IMR-90 (cell line): ENCODE measurements around the gene NKX2-3. TPM values are rescaled to one million over a fixed set of nuclear protein-coding genes. Genes with fewer than 3 reads are reported as not detected.

Source experiments
- ATAC-seq: fragments of 200-7000 bp; cut with Tn5 transposase; 2 replicates; pipeline ENCODE4 v1.9.1; 2020; ENCODE audit warnings: low read depth, mild to moderate bottlenecking, moderate library complexity
- BruUV-seq: library from RNA; stranded (reverse); fragments of 400-500 nt; replicated peaks from 2 replicates; lab custom pipeline; 2021; lab: Mats Ljungman, UMichigan
- CTCF ChIA-PET: fragments of 300-600 bp; formaldehyde crosslinking; extraction: SDS; loops from one replicate; lab custom pipeline; 2021; ENCODE audit warnings: antibody characterized with exemption; lab: Yijun Ruan, JAX
- POLR2A ChIA-PET: fragments of 300-600 bp; sonication (Branson Sonifier 250); formaldehyde crosslinking; loops from one replicate; lab custom pipeline; 2022; ENCODE audit warnings: antibody characterized with exemption; ENCODE audit not compliant: unreplicated experiment; lab: Charles Lee
- DNase-seq: peaks from one replicate; pipeline ENCODE4 v3.0.0; 2013
- H2AFZ ChIP-seq: replicated peaks from 2 replicates; pipeline ENCODE3; 2013; ENCODE audit warnings: low read length, mild to moderate bottlenecking; ENCODE audit not compliant: poor library complexity
- H2AK5ac ChIP-seq: 2 replicates; pipeline ENCODE4 v1.6.1; 2013; ENCODE audit warnings: low read depth, low read length, inconsistent platforms
- H2AK9ac ChIP-seq: replicated peaks from 2 replicates; pipeline ENCODE3; 2013; ENCODE audit warnings: mild to moderate bottlenecking, low read depth, low read length, moderate library complexity; ENCODE audit not compliant: poor library complexity
- H2BK120ac ChIP-seq: 2 replicates; pipeline ENCODE4 v1.6.1; 2013; ENCODE audit warnings: low read depth, low read length, inconsistent platforms
- H2BK15ac ChIP-seq: 3 replicates; pipeline ENCODE4 v1.6.1; 2013; ENCODE audit warnings: low read depth, low read length, inconsistent platforms
- H2BK20ac ChIP-seq: 2 replicates; pipeline ENCODE4 v1.6.1; 2013; ENCODE audit warnings: low read depth, mild to moderate bottlenecking, inconsistent platforms, low read length, moderate library complexity
- H2BK5ac ChIP-seq: 2 replicates; pipeline ENCODE4 v1.6.1; 2013; ENCODE audit warnings: mild to moderate bottlenecking, low read depth, low read length, inconsistent platforms; ENCODE audit not compliant: poor library complexity, severe bottlenecking
- H3K14ac ChIP-seq: replicated peaks from 2 replicates; pipeline ENCODE4 v1.6.1; 2013; ENCODE audit warnings: low read depth, low read length, inconsistent platforms
- H3K18ac ChIP-seq: 2 replicates; pipeline ENCODE4 v1.6.1; 2013; ENCODE audit warnings: low read depth, low read length, control low read depth
- H3K23ac ChIP-seq: 2 replicates; pipeline ENCODE4 v1.6.1; 2013; ENCODE audit warnings: low read depth, low read length, inconsistent platforms
- H3K27ac ChIP-seq: 2 replicates; pipeline ENCODE4 v1.5.1; 2013; ENCODE audit warnings: mild to moderate bottlenecking, control low read depth, low read length; ENCODE audit not compliant: insufficient read depth
- H3K27me3 ChIP-seq: 2 replicates; pipeline ENCODE4 v1.6.1; 2013; ENCODE audit warnings: low read length; ENCODE audit not compliant: control insufficient read depth, insufficient read depth
- H3K36me3 ChIP-seq: 2 replicates; pipeline ENCODE4 v1.6.1; 2013; ENCODE audit warnings: low read length, mixed read lengths; ENCODE audit not compliant: control insufficient read depth, insufficient read depth
- H3K4ac ChIP-seq: 2 replicates; pipeline ENCODE4 v1.6.1; 2013; ENCODE audit warnings: low read depth, low read length, inconsistent platforms
- H3K4me1 ChIP-seq: 2 replicates; pipeline ENCODE4 v1.6.1; 2013; ENCODE audit warnings: low read length, mixed read lengths; ENCODE audit not compliant: control insufficient read depth, insufficient read depth
- H3K4me2 ChIP-seq: 2 replicates; pipeline ENCODE4 v1.6.1; 2013; ENCODE audit warnings: low read depth, mild to moderate bottlenecking, control low read depth, low read length, moderate library complexity
- H3K4me3 ChIP-seq: 2 replicates; pipeline ENCODE4 v1.5.1; 2013; ENCODE audit warnings: low read depth, mild to moderate bottlenecking, control low read depth, low read length, moderate library complexity; ENCODE audit not compliant: insufficient read depth
- H3K56ac ChIP-seq: 2 replicates; pipeline ENCODE4 v1.6.1; 2013; ENCODE audit warnings: low read length, inconsistent platforms; ENCODE audit not compliant: insufficient read depth; ENCODE audit errors: extremely low read depth
- H3K79me1 ChIP-seq, 2 experiments: 2 replicates each; pipeline ENCODE4 v1.6.1; 2013; ENCODE audit warnings: low read length in 2 of 2, inconsistent platforms in 1 of 2, low read depth in 1 of 2
- H3K9ac ChIP-seq: 2 replicates; pipeline ENCODE4 v1.6.1; 2013; ENCODE audit warnings: low read depth, low read length, control low read depth
- H3K9me1 ChIP-seq: 2 replicates; pipeline ENCODE4 v1.6.1; 2013; ENCODE audit warnings: low read length, inconsistent platforms; ENCODE audit not compliant: insufficient read depth
- H3K9me3 ChIP-seq: 2 replicates; pipeline ENCODE4 v1.6.1; 2013; ENCODE audit warnings: low read length; ENCODE audit not compliant: control insufficient read depth, insufficient read depth
- H4K20me1 ChIP-seq: 2 replicates; pipeline ENCODE4 v1.6.1; 2013; ENCODE audit warnings: low read length, inconsistent platforms; ENCODE audit not compliant: insufficient read depth
- H4K5ac ChIP-seq: 2 replicates; pipeline ENCODE4 v1.6.1; 2013; ENCODE audit warnings: mild to moderate bottlenecking, low read depth, low read length, control low read depth
- H4K8ac ChIP-seq, 2 experiments: 2 replicates each; pipeline ENCODE4 v1.6.1; 2013; ENCODE audit warnings: low read depth in 2 of 2, low read length in 2 of 2, control low read depth in 1 of 2, inconsistent platforms in 1 of 2
- H4K91ac ChIP-seq: 2 replicates; pipeline ENCODE4 v1.6.1; 2013; ENCODE audit warnings: low read depth, low read length, inconsistent platforms; ENCODE audit not compliant: insufficient read depth
- CEBPB ChIP-seq: IDR thresholded peaks from 2 replicates; pipeline ENCODE4 v1.6.1; 2012; ENCODE audit warnings: low read depth, low read length, improper control_type of control experiment
- FOS ChIP-seq: fragments of 150-350 bp; IDR thresholded peaks from 2 replicates; pipeline ENCODE4 v1.6.1; 2016; ENCODE audit warnings: low read depth, low read length
- NFE2L2 ChIP-seq: fragments of 150-350 bp; IDR thresholded peaks from 2 replicates; pipeline ENCODE4 v1.6.1; 2016; ENCODE audit warnings: low read depth, mild to moderate bottlenecking, low read length
- RAD21 ChIP-seq: IDR thresholded peaks from 2 replicates; pipeline ENCODE4 v1.6.1; 2012; ENCODE audit warnings: low read length, improper control_type of control experiment
- dilution Hi-C: fragments of 300-500 bp; cut with HindIII; formaldehyde crosslinking; loops from one replicate; pipeline ENCODE4 v1.14.3; 2018; ENCODE audit warnings: low sequenced_read_pairs; ENCODE audit not compliant: unreplicated experiment
- in situ Hi-C: fragments of 300-500 bp; cut with MboI; formaldehyde crosslinking; loops from 3 replicates; pipeline ENCODE4 v1.14.3; 2019; ENCODE audit warnings: low sequenced_read_pairs, inconsistent platforms, mixed read lengths
- intact Hi-C: fragments of 100-400 bp; cut with micrococcal nuclease; formaldehyde crosslinking; loops from 2 replicates; pipeline ENCODE4 v1.10.0; 2022
- polyA plus RNA-seq, 3 experiments: library from polyadenylated mRNA; depleted of rRNA; stranded (reverse); fragments of >200 nt; gene quantifications; 2 replicates each; pipeline ENCODE4 v1.2.3, GENCODE V29; 2012; ENCODE audit warnings: low replicate concordance in 1 of 3
- total RNA-seq: library from RNA; depleted of rRNA; stranded (reverse); fragments of >200 nt; gene quantifications from 2 replicates; pipeline ENCODE4 v1.2.3, GENCODE V29; 2012

The NKX2-3 gene
- total and polyA plus RNA-seq, 2 of the 4 experiments (the other 2 are of a cell fraction), result not detected

GRCh38 chr10:99525897-99526296, 6.8 kb upstream of the NKX2-3 start:
- intact Hi-C loops, result loop anchor here (5.0 kb wide), 1 partner anchor 74 kb away; no protein-coding TSS in a partner anchor
- no peaks in the 10 kb centered on the region for H3K79me1 ChIP-seq
- no peak overlapping the region for H2AK9ac ChIP-seq
- no peak overlapping the region for H3K4ac ChIP-seq
- H3K27me3 ChIP-seq, result peaks cover 92% of the 10 kb centered on the region
- no peak overlapping the region for H3K27ac ChIP-seq
- H2BK15ac ChIP-seq, result no peak overlapping the region
- no peak overlapping the region for H3K9ac ChIP-seq
- dilution Hi-C loops, result no loop called here
- no peak overlapping the region for H3K4me2 ChIP-seq
- H3K18ac ChIP-seq, result no peak overlapping the region
- no peaks in the 10 kb centered on the region for H3K4me1 ChIP-seq
- no peak overlapping the region for H4K91ac ChIP-seq
- no peak overlapping the region for H2BK20ac ChIP-seq
- H2AFZ ChIP-seq, result no peak overlapping the region
- in situ Hi-C loops, result no loop called here
- ATAC-seq, result no peak
- H3K56ac ChIP-seq, result no peak overlapping the region
- H3K9me3 ChIP-seq, result peaks cover 15% of the 10 kb centered on the region
- no peaks in the 10 kb centered on the region for H3K9me1 ChIP-seq
- peaks cover 5% of the 10 kb centered on the region; the same call in 1 of the 2 replicates for H4K20me1 ChIP-seq
- H2AK5ac ChIP-seq, result no peak overlapping the region
- TF ChIP-seq FOS (no peak), NFE2L2 (no peak), CEBPB (no peak), RAD21 (no peak)
- no peak overlapping the region for H2BK120ac ChIP-seq
- POLR2A ChIA-PET, result no interaction called here
- CTCF ChIA-PET, result no interaction called here
- BruUV-seq, result no TSS peak
- no peaks in the 10 kb centered on the region for H3K36me3 ChIP-seq
- no peak overlapping the region for H4K8ac ChIP-seq
- DNase-seq, result no peak
- H4K5ac ChIP-seq, result no peak overlapping the region
- no peak overlapping the region for H3K14ac ChIP-seq
- H2BK5ac ChIP-seq, result no peak overlapping the region
- H3K4me3 ChIP-seq, result no peak overlapping the region
- no peak overlapping the region for H3K23ac ChIP-seq
